CD4-positive, alpha-beta memory T cell (primary cell): ENCODE data around the gene RPRD1A. TPM values are rescaled to one million over a fixed set of nuclear protein-coding genes. Genes with fewer than 3 reads are reported as not detected.

ENCODE experiments used
- CTCF ChIA-PET: fragments of 350-600 bp; sonication (Branson Sonifier 250); formaldehyde crosslinking; loops from one replicate; lab custom pipeline; 2021; ENCODE audit warnings: inconsistent platforms; ENCODE audit not compliant: partially characterized antibody; lab: Charles Lee
- POLR2A ChIA-PET: fragments of 350-600 bp; sonication (Branson Sonifier 250); formaldehyde crosslinking; loops from one replicate; lab custom pipeline; 2021; ENCODE audit not compliant: partially characterized antibody; lab: Charles Lee
- DNase-seq, 5 donors: peaks; one replicate each; pipeline versions ENCODE4 v3.0.0 to v3.0.0-alpha.2; 2020 to 2022; ENCODE audit warnings: mixed read lengths in 1 of 5
- H3K27ac ChIP-seq: one replicate; pipeline ENCODE4 v1.7.0; 2013; ENCODE audit warnings: low read depth, low read length
- H3K27me3 ChIP-seq: 2 replicates; pipeline ENCODE4 v1.7.0; 2013; ENCODE audit warnings: mild to moderate bottlenecking, low read length, moderate library complexity; ENCODE audit not compliant: insufficient read depth
- H3K36me3 ChIP-seq: 2 replicates; pipeline ENCODE4 v1.7.0; 2013; ENCODE audit warnings: mild to moderate bottlenecking, low read length, moderate library complexity; ENCODE audit not compliant: insufficient read depth
- H3K4me1 ChIP-seq: 2 replicates; pipeline ENCODE4 v1.7.0; 2013; ENCODE audit warnings: mild to moderate bottlenecking, low read length, moderate library complexity; ENCODE audit not compliant: insufficient read depth
- H3K4me3 ChIP-seq, 2 donors: one replicate each; pipeline ENCODE4 v1.7.0; 2013; ENCODE audit warnings: low read length in 2 of 2, mild to moderate bottlenecking in 1 of 2
- H3K9me3 ChIP-seq, 2 donors: one replicate each; pipeline ENCODE4 v1.7.0; 2013; ENCODE audit warnings: low read length in 2 of 2, control low read depth in 1 of 2; ENCODE audit not compliant: control insufficient read depth in 1 of 2
- H3K27ac Mint-ChIP-seq, 7 donors: one replicate each; pipeline ENCODE4 v1.8.0; 2020 to 2021; ENCODE audit warnings: mixed read lengths in 7 of 7, mild to moderate bottlenecking in 6 of 7, inconsistent platforms in 3 of 7, moderate library complexity in 3 of 7
- H3K27me3 Mint-ChIP-seq, 2 donors: one replicate each; pipeline ENCODE4 v1.8.0; 2020 to 2021; ENCODE audit warnings: mixed read lengths in 2 of 2
- H3K36me3 Mint-ChIP-seq, 2 donors: one replicate each; pipeline ENCODE4 v1.8.0; 2020 to 2021; ENCODE audit warnings: mixed read lengths in 2 of 2, inconsistent platforms in 1 of 2, mild to moderate bottlenecking in 1 of 2
- H3K4me1 Mint-ChIP-seq, 4 donors: one replicate each; pipeline ENCODE4 v1.8.0; 2020 to 2021; ENCODE audit warnings: mixed read lengths in 4 of 4, mild to moderate bottlenecking in 1 of 4
- H3K4me3 Mint-ChIP-seq, 8 donors: one replicate each; pipeline ENCODE4 v1.8.0; 2020 to 2021; ENCODE audit warnings: mixed read lengths in 8 of 8, mild to moderate bottlenecking in 7 of 8, moderate library complexity in 6 of 8, inconsistent platforms in 3 of 8
- H3K9me3 Mint-ChIP-seq, 8 donors: one replicate each; pipeline ENCODE4 v1.8.0; 2020 to 2021; ENCODE audit warnings: mixed read lengths in 8 of 8, mild to moderate bottlenecking in 5 of 8, inconsistent platforms in 3 of 8, moderate library complexity in 1 of 8
- intact Hi-C: fragments of 100-400 bp; cut with micrococcal nuclease; formaldehyde crosslinking; loops from one replicate; pipeline ENCODE4 v1.15.1; 2023
- polyA plus RNA-seq, 2 donors: library from polyadenylated mRNA; unstranded; fragments of 300-500 nt; fragmentation: Illumina TruSeq; gene quantifications; one replicate each; pipeline ENCODE4 v1.2.3, GENCODE V29; 2021
- total RNA-seq, 2 experiments: library from RNA; stranded (reverse); gene quantifications; one replicate each; pipeline ENCODE4 v1.2.3, GENCODE V29; 2021

Gene RPRD1A
- total and polyA plus RNA-seq, 4 experiments from 2014 or later: 6.1 to 42.3 (median 26.5) TPM

DNA sequence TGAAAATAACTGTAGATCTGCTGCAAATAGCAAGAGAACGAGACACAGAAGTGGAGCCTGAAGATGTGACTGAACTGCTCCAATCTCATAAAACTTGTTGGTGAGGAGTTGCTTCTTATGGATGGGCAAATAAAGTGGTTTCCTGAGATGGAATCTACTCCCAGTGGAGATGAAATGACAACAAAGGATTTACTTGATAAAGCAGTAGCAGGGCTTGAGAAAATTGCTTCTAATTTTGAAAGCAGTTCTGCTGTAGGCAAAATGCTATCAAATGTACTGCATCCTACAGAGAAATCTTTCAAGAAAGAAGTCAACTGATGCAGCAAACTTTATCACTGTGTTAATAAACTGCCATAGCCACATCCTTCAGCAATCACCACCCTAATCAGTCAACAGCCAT is 44.0 kb downstream of the RPRD1A start:
- H3K9me3 ChIP-seq: no peaks in the 10 kb centered on the region
- Mint-ChIP-seq H3K27me3 (no peaks in the 10 kb centered on the region), H3K4me3 (no peak overlapping the region), H3K9me3 (no peaks in the 10 kb centered on the region), H3K27ac (no peak overlapping the region), H3K36me3 (peaks cover 21 to 23% of the 10 kb centered on the region in 2 donors), H3K4me1 (peaks cover 0 to 3% (median 1%) of the 10 kb centered on the region in 4 donors)
- H3K27me3 ChIP-seq: no peaks in the 10 kb centered on the region
- POLR2A ChIA-PET: no interaction called here
- no peaks in the 10 kb centered on the region for H3K4me1 ChIP-seq
- H3K27ac ChIP-seq: no peak overlapping the region
- peaks cover 13% of the 10 kb centered on the region for H3K36me3 ChIP-seq
- CTCF ChIA-PET: interaction anchor here (7.7 kb wide), 1 partner anchor 260 kb away, joined by 200 read pairs; no protein-coding TSS in a partner anchor
- DNase-seq: no peak
- H3K4me3 ChIP-seq: no peak overlapping the region
- intact Hi-C loops: loop anchor here (5.0 kb wide), 1 partner anchor 44 kb away; the partner anchor contains the start of gene RPRD1A

DNA sequence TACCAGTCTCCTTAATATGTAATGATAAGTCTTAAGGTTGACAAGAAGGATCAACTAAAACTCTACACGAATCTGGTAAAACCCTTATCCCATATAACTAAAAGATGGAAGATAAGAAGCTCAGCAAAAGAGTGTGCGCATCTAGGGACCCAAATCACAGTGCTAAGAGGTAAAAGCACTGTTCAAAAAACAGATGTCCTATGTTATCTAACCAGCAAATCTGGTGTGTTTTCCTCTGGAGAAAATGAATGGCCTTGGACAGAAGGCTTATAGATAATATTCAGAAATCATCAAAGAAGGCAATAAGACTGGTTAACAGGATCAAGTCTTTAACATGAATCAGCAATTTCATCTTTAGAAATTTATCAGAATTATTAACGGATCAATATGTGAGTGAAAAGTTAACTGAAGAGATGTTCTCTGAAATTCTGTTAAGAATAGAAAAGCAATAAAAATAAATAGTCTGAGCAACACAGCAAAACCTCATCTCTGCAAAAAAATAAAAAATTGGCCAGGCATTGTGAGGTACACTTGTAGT is 47.1 kb downstream of the RPRD1A start:
- no peak for DNase-seq
- H3K36me3 Mint-ChIP-seq: peaks cover 5 to 6% of the 10 kb centered on the region in 2 donors
- H3K4me3 ChIP-seq: no peak overlapping the region
- H3K27me3 ChIP-seq: no peaks in the 10 kb centered on the region
- ChIA-PET POLR2A (interaction anchor here (0.7 kb wide), 1 partner anchor 11 kb away, joined by 3 read pairs; no protein-coding TSS in a partner anchor), CTCF (interaction anchor here (1.0 to 7.7 kb wide), 3 partner anchors 11 to 263 kb away, joined by 3 to 200 read pairs (median 3); no protein-coding TSS in a partner anchor)
- intact Hi-C loops: loop anchor here (5.0 kb wide), 1 partner anchor 47 kb away; the partner anchor contains the start of gene RPRD1A
- no peaks in the 10 kb centered on the region for H3K27me3 Mint-ChIP-seq
- no peaks in the 10 kb centered on the region for H3K4me1 ChIP-seq
- no peak overlapping the region for H3K27ac ChIP-seq
- peaks cover 2% of the 10 kb centered on the region for H3K36me3 ChIP-seq
- H3K27ac Mint-ChIP-seq: peak overlapping the region in 1 of 7 donors; percentile 47
- H3K9me3 ChIP-seq: no peaks in the 10 kb centered on the region
- H3K4me3 Mint-ChIP-seq: no peak overlapping the region
- peaks cover 0 to 7% (median 4%) of the 10 kb centered on the region in 4 donors for H3K4me1 Mint-ChIP-seq
- peaks cover 0 to 3% (median 0%) of the 10 kb centered on the region in 8 donors for H3K9me3 Mint-ChIP-seq

DNA sequence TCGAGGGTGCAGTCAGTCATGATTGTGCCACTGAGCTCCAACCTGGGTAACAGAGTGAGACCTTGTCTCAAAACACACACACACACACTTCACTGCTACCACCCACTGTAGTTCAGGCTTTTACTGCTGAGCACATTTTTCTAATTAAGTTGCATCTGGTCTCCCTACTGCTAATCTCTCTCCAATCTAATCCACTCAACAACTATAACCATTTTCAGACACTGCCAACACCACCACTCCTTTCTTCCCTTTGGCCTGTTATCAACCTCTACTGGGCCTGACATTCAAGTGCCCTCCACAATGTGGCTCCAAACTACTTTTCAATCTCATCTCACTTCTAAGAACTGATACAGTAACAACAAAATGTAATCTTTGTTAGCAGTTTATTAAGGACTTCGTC is 50.1 kb downstream of the RPRD1A start:
- Mint-ChIP-seq H3K4me3 (no peak overlapping the region), H3K27me3 (no peaks in the 10 kb centered on the region), H3K36me3 (no peaks in the 10 kb centered on the region), H3K9me3 (peaks cover 0 to 3% (median 0%) of the 10 kb centered on the region in 8 donors), H3K4me1 (peaks cover 0 to 7% (median 3%) of the 10 kb centered on the region in 4 donors), H3K27ac (peak overlapping the region in 1 of 7 donors; percentile 25)
- Histone ChIP-seq H3K36me3 (no peaks in the 10 kb centered on the region), H3K4me3 (no peak overlapping the region), H3K9me3 (no peaks in the 10 kb centered on the region), H3K4me1 (no peaks in the 10 kb centered on the region), H3K27me3 (no peaks in the 10 kb centered on the region), H3K27ac (no peak overlapping the region)
- intact Hi-C loops: loop anchor here (1.0 to 5.0 kb wide), 6 partner anchors 79 to 792 kb away; partner anchors contain the start of genes ELP2 and SLC39A6
- DNase-seq: no peak
- ChIA-PET POLR2A (no interaction called here), CTCF (interaction anchor here (0.8 to 7.7 kb wide), 33 partner anchors 10 to 800 kb away, joined by 3 to 200 read pairs (median 4); partner anchors contain the start of genes ELP2, RPRD1A and SLC39A6)

DNA sequence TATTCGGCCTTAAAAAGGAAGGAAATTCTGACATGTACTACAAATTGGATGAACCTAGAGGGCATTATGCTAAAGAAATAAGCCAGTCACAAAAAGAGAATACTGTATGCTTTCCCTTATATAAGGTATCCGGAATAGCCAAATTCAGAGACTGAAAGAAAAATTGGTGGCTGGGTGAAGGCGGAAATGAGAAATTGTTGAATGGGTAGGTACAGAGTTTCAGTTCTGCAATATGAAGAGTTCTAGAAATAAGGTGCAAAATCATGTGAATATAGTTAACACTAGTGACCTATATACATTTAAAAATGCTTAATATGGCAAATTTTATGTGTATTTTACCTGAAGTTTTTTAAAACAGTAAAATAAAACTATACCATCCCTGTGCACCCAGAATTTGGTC is 51.7 kb downstream of the RPRD1A start:
- H3K4me3 ChIP-seq: no peak overlapping the region
- no peaks in the 10 kb centered on the region for H3K27me3 Mint-ChIP-seq
- H3K9me3 Mint-ChIP-seq: peaks cover 0 to 3% (median 0%) of the 10 kb centered on the region in 8 donors
- peaks cover 0 to 7% (median 3%) of the 10 kb centered on the region in 4 donors for H3K4me1 Mint-ChIP-seq
- H3K36me3 ChIP-seq: no peaks in the 10 kb centered on the region
- no peaks in the 10 kb centered on the region for H3K36me3 Mint-ChIP-seq
- DNase-seq: no peak
- CTCF ChIA-PET: interaction anchor here (3.1 to 7.7 kb wide), 2 partner anchors 80 to 268 kb away, joined by 12 to 200 read pairs; no protein-coding TSS in a partner anchor
- no peak overlapping the region for H3K27ac ChIP-seq
- intact Hi-C loops: loop anchor here (2.0 to 5.0 kb wide), 3 partner anchors 258 to 793 kb away; no protein-coding TSS in a partner anchor
- no peak overlapping the region for H3K4me3 Mint-ChIP-seq
- H3K4me1 ChIP-seq: no peaks in the 10 kb centered on the region
- H3K27me3 ChIP-seq: no peaks in the 10 kb centered on the region
- no peaks in the 10 kb centered on the region for H3K9me3 ChIP-seq
- POLR2A ChIA-PET: no interaction called here
- no peak overlapping the region for H3K27ac Mint-ChIP-seq

DNA sequence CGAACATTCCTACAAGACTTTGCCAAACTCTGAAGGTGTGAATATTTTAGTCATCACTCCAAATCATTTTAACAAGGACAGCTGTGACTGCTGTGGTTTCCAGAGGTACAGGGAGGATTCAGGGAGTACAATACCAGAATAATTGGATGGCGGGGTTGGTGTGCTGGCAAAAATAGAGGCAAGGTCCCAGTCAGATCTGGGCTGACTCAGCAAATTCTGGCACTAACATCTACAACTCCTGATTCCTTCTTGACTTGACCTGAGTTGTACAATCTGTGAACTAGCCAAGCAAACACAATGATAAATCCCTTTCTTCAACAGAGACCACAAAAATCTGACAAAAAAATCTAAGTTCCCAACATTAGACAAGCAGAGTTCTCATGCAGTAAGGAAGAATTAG is 54.5 kb downstream of the RPRD1A start:
- no peak overlapping the region for H3K27ac ChIP-seq
- no peaks in the 10 kb centered on the region for H3K36me3 ChIP-seq
- no peaks in the 10 kb centered on the region for H3K27me3 Mint-ChIP-seq
- H3K4me3 Mint-ChIP-seq: no peak overlapping the region
- no peak overlapping the region for H3K27ac Mint-ChIP-seq
- H3K9me3 ChIP-seq: no peaks in the 10 kb centered on the region
- no peak for DNase-seq
- no peaks in the 10 kb centered on the region for H3K36me3 Mint-ChIP-seq
- peaks cover 0 to 3% (median 0%) of the 10 kb centered on the region in 8 donors for H3K9me3 Mint-ChIP-seq
- no peaks in the 10 kb centered on the region for H3K27me3 ChIP-seq
- CTCF ChIA-PET: no interaction called here
- no peaks in the 10 kb centered on the region for H3K4me1 ChIP-seq
- no peak overlapping the region for H3K4me3 ChIP-seq
- H3K4me1 Mint-ChIP-seq: peaks cover 0 to 4% (median 3%) of the 10 kb centered on the region in 4 donors
- intact Hi-C loops: no loop called here
- POLR2A ChIA-PET: no interaction called here

DNA sequence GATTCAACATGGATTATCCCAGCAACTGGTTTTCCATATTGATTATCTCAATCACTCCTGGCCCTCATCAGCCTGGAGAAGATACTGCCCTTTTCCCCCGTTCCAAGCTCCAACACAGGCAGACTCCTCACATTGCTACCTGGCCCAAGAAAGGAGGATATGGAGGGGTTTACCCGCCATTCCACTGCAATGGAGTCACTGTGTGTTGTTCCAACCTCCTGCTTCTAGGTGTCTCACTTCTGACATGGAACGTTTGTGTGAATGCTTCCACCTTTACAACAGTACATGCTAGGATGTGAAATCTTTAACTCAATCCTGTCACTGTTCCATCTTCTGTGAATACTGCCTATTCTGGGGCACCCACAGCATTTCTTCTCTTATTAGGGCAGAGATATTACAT is 58.1 kb downstream of the RPRD1A start:
- Mint-ChIP-seq H3K9me3 (no peaks in the 10 kb centered on the region), H3K27ac (no peak overlapping the region), H3K36me3 (no peaks in the 10 kb centered on the region), H3K27me3 (no peaks in the 10 kb centered on the region), H3K4me3 (no peak overlapping the region), H3K4me1 (no peaks in the 10 kb centered on the region)
- Histone ChIP-seq H3K27me3 (no peaks in the 10 kb centered on the region), H3K9me3 (no peaks in the 10 kb centered on the region), H3K36me3 (no peaks in the 10 kb centered on the region), H3K27ac (no peak overlapping the region), H3K4me3 (no peak overlapping the region), H3K4me1 (no peaks in the 10 kb centered on the region)
- intact Hi-C loops: no loop called here
- no peak for DNase-seq
- ChIA-PET POLR2A (interaction anchor here (0.5 kb wide), 1 partner anchor 11 kb away, joined by 3 read pairs; no protein-coding TSS in a partner anchor), CTCF (interaction anchor here (2.1 kb wide), 1 partner anchor 273 kb away, joined by 5 read pairs; no protein-coding TSS in a partner anchor)

DNA sequence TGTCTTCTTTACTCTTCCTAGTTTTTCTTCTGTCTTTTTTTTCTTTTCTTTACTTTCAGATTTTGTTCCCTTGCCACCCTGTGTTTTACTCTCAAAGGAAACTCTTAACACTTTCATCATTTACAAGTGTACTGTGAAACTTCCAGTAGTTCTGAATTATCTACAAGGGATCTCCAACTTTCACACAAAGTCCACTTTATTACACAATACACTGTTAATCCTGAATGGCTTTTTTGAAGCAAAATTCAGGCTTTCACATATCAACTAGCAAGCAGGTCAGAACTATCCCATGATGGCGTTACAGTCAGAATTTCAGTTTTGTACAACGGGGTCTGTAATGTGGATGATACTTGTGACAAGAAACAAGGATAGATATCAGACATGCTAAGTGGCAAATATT is 60.4 kb downstream of the RPRD1A start:
- no peak for DNase-seq
- Mint-ChIP-seq H3K27ac (no peak overlapping the region), H3K4me1 (peaks cover 0 to 1% (median 0%) of the 10 kb centered on the region in 4 donors), H3K4me3 (no peak overlapping the region), H3K27me3 (no peaks in the 10 kb centered on the region), H3K36me3 (no peaks in the 10 kb centered on the region), H3K9me3 (no peaks in the 10 kb centered on the region)
- H3K4me3 ChIP-seq: no peak overlapping the region
- H3K27me3 ChIP-seq: no peaks in the 10 kb centered on the region
- intact Hi-C loops: no loop called here
- POLR2A ChIA-PET: no interaction called here
- no peaks in the 10 kb centered on the region for H3K36me3 ChIP-seq
- CTCF ChIA-PET: interaction anchor here (1.0 kb wide), 1 partner anchor 11 kb away, joined by 3 read pairs; no protein-coding TSS in a partner anchor
- H3K4me1 ChIP-seq: no peaks in the 10 kb centered on the region
- H3K27ac ChIP-seq: no peak overlapping the region
- no peaks in the 10 kb centered on the region for H3K9me3 ChIP-seq
